Right lobe of liver (tissue), 6 donors: Measurements from ENCODE around the gene TBCEL. TPM values are rescaled to one million over a fixed set of nuclear protein-coding genes. Genes with fewer than 3 reads are reported as not detected.
A peak's percentile ranks its signal among the peaks of the same experiment; 100 is the strongest.

Experiments used
- ATAC-seq, 4 donors: fragments of 200-7000 bp; cut with Tn5 transposase; one replicate each; pipeline ENCODE4 v1.9.1; 2020; ENCODE audit warnings: mild to moderate bottlenecking in 4 of 4, moderate library complexity in 4 of 4
- DNase-seq, 3 donors: peaks; one replicate each; pipeline ENCODE4 v3.0.0-alpha.2; 2020
- H3K27ac ChIP-seq, 3 donors: fragments of 200-600 bp; one replicate each; pipeline ENCODE4 v1.8.0; 2022
- H3K27me3 ChIP-seq, 2 donors: fragments of 200-600 bp; one replicate each; pipeline ENCODE4 v1.8.0; 2022
- H3K36me3 ChIP-seq, 4 donors: fragments of 200-600 bp; sonication (generic) in 1 of 4; one replicate each; pipeline versions ENCODE4 v1.5.1 to v1.8.0; 2017 to 2022; ENCODE audit warnings: control low read depth in 1 of 4
- H3K4me1 ChIP-seq, 4 donors: fragments of 200-600 bp; sonication (generic) in 1 of 4; one replicate each; pipeline versions ENCODE4 v1.5.1 to v1.8.0; 2017 to 2022; ENCODE audit warnings: control low read depth in 1 of 4
- H3K4me3 ChIP-seq, 3 donors: fragments of 200-600 bp; one replicate each; pipeline ENCODE4 v1.8.0; 2022
- H3K9me3 ChIP-seq, 4 donors: fragments of 200-600 bp; sonication (generic) in 1 of 4; one replicate each; pipeline versions ENCODE4 v1.5.1 to v1.8.0; 2017 to 2022; ENCODE audit warnings: control low read depth in 1 of 4
- CTCF ChIP-seq, 4 donors: fragments of 200-600 bp in 3 of 4; fragments of 450-650 bp in 1 of 4; IDR thresholded peaks; one replicate each; pipeline versions ENCODE4 v1.5.1 to v1.8.0; 2016 to 2022; ENCODE audit warnings: antibody characterized with exemption in 4 of 4, mild to moderate bottlenecking in 2 of 4
- POLR2A ChIP-seq: fragments of 450-650 bp; IDR thresholded peaks from one replicate; pipeline ENCODE4 v1.6.1; 2017; ENCODE audit warnings: antibody characterized with exemption, mild to moderate bottlenecking
- WGBS: methylation state at CpG from one replicate; pipeline ENCODE4 v1.1.6; 2018; ENCODE audit warnings: low coverage, low lambda C conversion rate; ENCODE audit not compliant: insufficient coverage; ENCODE audit errors: missing lambda C conversion rate; 5-methylcytosine and 5-hydroxymethylcytosine counted together
- intact Hi-C, 2 donors: fragments of 100-400 bp; cut with DNase I; formaldehyde crosslinking; loops; one replicate each; pipeline versions ENCODE4 v1.11.2 to v1.14.1; 2022
- total RNA-seq, 6 experiments: library from RNA; depleted of rRNA in 2 of 6; stranded (reverse); fragments of >200 nt in 2 of 6; fragmentation: NEBNext Ultra II Directional in 3 of 6; extraction: Animal tissue kit (Norgen Biotek cat#: 25700) in 3 of 6; gene quantifications; one replicate each; pipeline versions ENCODE4 v1.1.0 to v1.2.4, GENCODE V29; 2016 to 2023
- donor health status: DM: no; HTN: yes; CAD: no.
- donor health status: DM: no; HTN: no; CAD: no.
- donor health status: DM: no; HTN: no; CAD: no.
- donor health status: DM: no; HTN: yes; CAD: no.
- donor health status: DM: no; HTN: yes; CAD: no.

The TBCEL gene
- total RNA-seq, 6 experiments from 2014 or later: 9.6 to 37.9 (median 17.8) TPM

DNA sequence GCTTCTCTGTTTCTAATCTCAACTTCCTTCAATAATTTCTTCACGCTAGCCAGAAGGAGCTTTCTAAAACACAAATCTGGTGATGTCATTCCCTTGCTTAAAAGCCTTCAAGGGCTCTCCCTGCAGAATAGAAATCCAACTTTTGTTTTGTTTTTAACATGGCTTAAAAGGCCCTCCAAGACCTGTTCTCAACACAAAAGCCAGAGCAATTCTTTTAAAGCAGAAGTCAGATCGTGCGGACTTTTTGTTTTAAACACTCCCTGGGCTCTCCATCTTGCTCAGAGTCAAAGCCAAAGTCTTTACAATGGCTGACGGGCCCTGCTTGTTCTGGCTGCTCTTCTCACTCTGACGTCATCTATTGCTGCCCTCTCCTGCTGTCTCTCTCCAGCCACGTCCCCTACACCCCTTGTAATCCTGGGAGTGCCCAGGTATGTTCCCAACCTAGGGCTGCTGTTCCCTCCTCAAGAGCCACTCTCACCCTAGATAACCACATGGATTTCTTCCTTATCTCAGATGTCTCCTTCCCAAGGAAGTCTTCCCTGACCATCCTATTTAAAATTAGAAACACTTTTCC lies 99.7 kb downstream of the TBCEL start:
- Histone ChIP-seq H3K4me1 (no peaks in the 10 kb centered on the region), H3K9me3 (no peaks in the 10 kb centered on the region), H3K4me3 (no peak overlapping the region), H3K36me3 (no peaks in the 10 kb centered on the region), H3K27me3 (no peaks in the 10 kb centered on the region), H3K27ac (no peak overlapping the region)
- intact Hi-C loops: no loop called here
- 61% methylated on average over 6 of the region's 6 CpGs for WGBS
- ATAC-seq: peak in 1 of 4 donors; percentile 7
- no peak for DNase-seq
- no peak for TF ChIP-seq POLR2A
- no peak for TF ChIP-seq CTCF (IDR thresholded peaks at IDR 0.05)

- no peak for DNase-seq
- WGBS: no CpG with 5 or more reads among the region's 30 CpGs
- no peaks in the 10 kb centered on the region for H3K4me1 ChIP-seq
- H3K4me3 ChIP-seq: no peak overlapping the region
- TF ChIP-seq POLR2A: no peak
- TF ChIP-seq CTCF (IDR thresholded peaks at IDR 0.05): no peak
- no peak for ATAC-seq
- no peak overlapping the region for H3K27ac ChIP-seq
- intact Hi-C loops: no loop called here
- H3K36me3 ChIP-seq: no peaks in the 10 kb centered on the region
- H3K27me3 ChIP-seq: no peaks in the 10 kb centered on the region
- H3K9me3 ChIP-seq: no peaks in the 10 kb centered on the region
Measured at GRCh38 chr11:121127809-121128208, 103.9 kb downstream of the TBCEL start.

DNA sequence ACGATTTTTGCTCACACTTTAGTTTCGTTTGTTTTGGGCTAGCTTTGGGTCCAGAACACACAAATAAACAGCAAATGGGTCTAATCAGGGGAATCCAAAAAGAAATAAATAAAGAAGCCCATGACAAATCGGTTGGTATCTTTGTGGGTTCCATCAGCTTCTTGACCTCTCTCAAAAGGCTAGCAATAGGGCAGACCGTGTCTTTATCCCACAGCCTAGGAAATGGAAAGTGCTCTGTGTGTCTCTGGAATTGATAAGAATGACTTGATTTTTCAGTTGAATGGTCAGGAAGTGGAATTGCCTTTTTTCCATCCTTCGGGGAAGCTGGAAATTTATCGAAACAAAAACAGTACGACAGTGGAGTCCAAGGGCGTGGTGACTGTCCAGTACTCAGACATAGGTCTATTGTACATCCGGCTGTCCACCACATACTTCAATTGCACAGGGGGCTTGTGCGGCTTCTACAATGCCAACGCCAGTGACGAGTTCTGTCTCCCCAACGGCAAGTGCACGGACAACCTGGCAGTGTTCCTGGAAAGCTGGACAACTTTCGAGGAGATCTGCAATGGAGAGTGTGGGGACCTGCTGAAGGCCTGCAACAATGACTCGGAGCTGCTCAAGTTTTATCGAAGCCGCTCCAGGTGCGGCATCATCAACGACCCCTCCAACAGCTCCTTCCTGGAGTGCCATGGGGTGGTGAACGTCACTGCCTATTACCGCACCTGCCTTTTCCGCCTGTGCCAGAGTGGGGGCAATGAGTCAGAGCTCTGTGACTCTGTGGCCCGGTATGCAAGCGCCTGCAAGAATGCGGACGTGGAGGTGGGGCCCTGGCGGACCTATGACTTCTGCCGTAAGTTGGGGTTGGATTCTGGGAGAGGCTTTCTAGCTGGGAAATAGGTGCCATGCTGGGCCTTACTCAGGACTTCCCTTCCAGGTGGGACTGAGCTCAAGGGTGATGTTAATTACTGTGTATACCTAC lies 105.7 kb downstream of the TBCEL start:
- H3K36me3 ChIP-seq: no peaks in the 10 kb centered on the region
- H3K27me3 ChIP-seq: no peaks in the 10 kb centered on the region
- H3K4me1 ChIP-seq: no peaks in the 10 kb centered on the region
- ATAC-seq (peak in 2 of 4 donors; percentile 25 to 42), DNase-seq (no peak)
- H3K4me3 ChIP-seq: no peak overlapping the region
- intact Hi-C loops: no loop called here
- WGBS: 82% methylated on average over 15 of the region's 29 CpGs
- TF ChIP-seq POLR2A: no peak
- TF ChIP-seq CTCF (IDR thresholded peaks at IDR 0.05): no peak
- no peaks in the 10 kb centered on the region for H3K9me3 ChIP-seq
- no peak overlapping the region for H3K27ac ChIP-seq

GRCh38 chr11:121131656-121132055 lies 107.8 kb downstream of the TBCEL start:
- Histone ChIP-seq H3K27me3 (no peaks in the 10 kb centered on the region), H3K36me3 (no peaks in the 10 kb centered on the region), H3K4me3 (no peak overlapping the region), H3K27ac (no peak overlapping the region), H3K4me1 (no peaks in the 10 kb centered on the region), H3K9me3 (no peaks in the 10 kb centered on the region)
- TF ChIP-seq CTCF (IDR thresholded peaks at IDR 0.05) (no peak), POLR2A (no peak)
- intact Hi-C loops: no loop called here
- ATAC-seq (no peak), DNase-seq (no peak)
- WGBS: 90% methylated on average over 6 of the region's 6 CpGs
